ENCODE results near the gene LRRK2. TPM values are rescaled to one million over a fixed set of nuclear protein-coding genes. Genes with fewer than 3 reads are reported as not detected.

The LRRK2 gene
- total and polyA plus RNA-seq, 2 donors from 2014 or later = 8.6 to 110 TPM

DNA sequence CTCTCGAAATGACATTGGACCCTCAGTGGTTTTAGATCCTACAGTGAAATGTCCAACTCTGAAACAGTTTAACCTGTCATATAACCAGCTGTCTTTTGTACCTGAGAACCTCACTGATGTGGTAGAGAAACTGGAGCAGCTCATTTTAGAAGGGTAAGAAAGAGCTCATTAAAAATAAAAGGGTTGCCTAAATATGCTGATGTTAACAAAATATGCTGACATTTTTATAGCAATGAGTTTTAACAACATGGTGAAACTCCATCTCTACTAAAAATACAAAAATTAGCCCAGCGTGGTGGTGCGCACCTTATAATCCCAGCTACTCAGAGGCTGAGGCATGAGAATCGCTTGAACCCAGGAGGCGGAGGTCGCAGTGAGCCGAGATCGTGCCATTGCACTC lies 73.5 kb downstream of the LRRK2 start:
- no peak for FAIRE-seq
- no peak for DNase-seq
- Histone ChIP-seq H3K9me3 (ENCODE audit: control insufficient read depth in 2 of 3, insufficient read depth in 1 of 3, low read length in 3 of 3) (no peaks in the 10 kb centered on the region), H3K36me3 (ENCODE audit: control insufficient read depth in 2 of 3, insufficient read depth in 3 of 3, low read length in 3 of 3) (peaks cover 0 to 29% (median 7%) of the 10 kb centered on the region in 3 donors), H3K9ac (ENCODE audit: low read length in 3 of 3) (no peak overlapping the region), H3K4me3 (ENCODE audit: low read length in 3 of 3) (no peak overlapping the region), H3K27me3 (ENCODE audit: control insufficient read depth, insufficient read depth, low read length) (no peaks in the 10 kb centered on the region), H3K27ac (ENCODE audit: low read depth in 2 of 2, low read length in 2 of 2) (no peak overlapping the region), H3K4me1 (ENCODE audit: control insufficient read depth in 2 of 3, insufficient read depth in 2 of 3, low read depth in 1 of 3, low read length in 3 of 3) (no peaks in the 10 kb centered on the region)
- intact Hi-C loops (cut with DNase I) = no loop called here
- TF ChIP-seq, protein P1, sequence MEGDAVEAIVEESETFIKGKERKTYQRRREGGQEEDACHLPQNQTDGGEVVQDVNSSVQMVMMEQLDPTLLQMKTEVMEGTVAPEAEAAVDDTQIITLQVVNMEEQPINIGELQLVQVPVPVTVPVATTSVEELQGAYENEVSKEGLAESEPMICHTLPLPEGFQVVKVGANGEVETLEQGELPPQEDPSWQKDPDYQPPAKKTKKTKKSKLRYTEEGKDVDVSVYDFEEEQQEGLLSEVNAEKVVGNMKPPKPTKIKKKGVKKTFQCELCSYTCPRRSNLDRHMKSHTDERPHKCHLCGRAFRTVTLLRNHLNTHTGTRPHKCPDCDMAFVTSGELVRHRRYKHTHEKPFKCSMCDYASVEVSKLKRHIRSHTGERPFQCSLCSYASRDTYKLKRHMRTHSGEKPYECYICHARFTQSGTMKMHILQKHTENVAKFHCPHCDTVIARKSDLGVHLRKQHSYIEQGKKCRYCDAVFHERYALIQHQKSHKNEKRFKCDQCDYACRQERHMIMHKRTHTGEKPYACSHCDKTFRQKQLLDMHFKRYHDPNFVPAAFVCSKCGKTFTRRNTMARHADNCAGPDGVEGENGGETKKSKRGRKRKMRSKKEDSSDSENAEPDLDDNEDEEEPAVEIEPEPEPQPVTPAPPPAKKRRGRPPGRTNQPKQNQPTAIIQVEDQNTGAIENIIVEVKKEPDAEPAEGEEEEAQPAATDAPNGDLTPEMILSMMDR (IDR thresholded peaks at IDR 0.05; ENCODE audit: borderline replicate concordance, extremely low read depth, insufficient read depth) = no peak

DNA sequence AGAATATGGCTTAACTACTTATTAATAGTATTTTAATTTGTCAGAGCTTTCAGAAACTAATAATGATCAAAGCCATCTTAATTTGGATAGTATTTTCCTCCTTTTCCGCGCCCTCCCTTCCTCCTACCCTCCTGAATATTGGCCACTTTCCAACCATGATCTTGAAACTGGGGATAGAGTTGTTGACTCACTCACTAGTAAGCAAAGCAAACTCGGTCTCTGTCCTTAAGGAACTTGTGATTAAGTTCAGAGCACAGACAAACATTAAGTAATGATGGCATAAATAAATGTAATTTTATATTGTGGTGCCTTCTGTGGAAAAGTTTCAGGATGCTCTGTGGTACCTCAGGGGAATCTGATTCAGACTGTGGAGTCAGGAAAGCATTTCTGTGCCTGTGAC lies 75.7 kb downstream of the LRRK2 start:
- no peaks in the 10 kb centered on the region for H3K27me3 ChIP-seq (ENCODE audit: control insufficient read depth, insufficient read depth, low read length)
- intact Hi-C loops (cut with DNase I) = no loop called here
- H3K4me1 ChIP-seq (ENCODE audit: control insufficient read depth in 2 of 3, insufficient read depth in 2 of 3, low read depth in 1 of 3, low read length in 3 of 3) = no peaks in the 10 kb centered on the region
- no peaks in the 10 kb centered on the region for H3K9me3 ChIP-seq (ENCODE audit: control insufficient read depth in 2 of 3, insufficient read depth in 1 of 3, low read length in 3 of 3)
- no peak overlapping the region for H3K4me3 ChIP-seq (ENCODE audit: low read length in 3 of 3)
- TF ChIP-seq, protein P1 (IDR thresholded peaks at IDR 0.05; ENCODE audit: borderline replicate concordance, extremely low read depth, insufficient read depth) = no peak
- H3K36me3 ChIP-seq (ENCODE audit: control insufficient read depth in 2 of 3, insufficient read depth in 3 of 3, low read length in 3 of 3) = peaks cover 0 to 31% (median 5%) of the 10 kb centered on the region in 3 donors
- H3K9ac ChIP-seq (ENCODE audit: low read length in 3 of 3) = no peak overlapping the region
- no peak for DNase-seq
- no peak overlapping the region for H3K27ac ChIP-seq (ENCODE audit: low read depth in 2 of 2, low read length in 2 of 2)
- FAIRE-seq = no peak

DNA sequence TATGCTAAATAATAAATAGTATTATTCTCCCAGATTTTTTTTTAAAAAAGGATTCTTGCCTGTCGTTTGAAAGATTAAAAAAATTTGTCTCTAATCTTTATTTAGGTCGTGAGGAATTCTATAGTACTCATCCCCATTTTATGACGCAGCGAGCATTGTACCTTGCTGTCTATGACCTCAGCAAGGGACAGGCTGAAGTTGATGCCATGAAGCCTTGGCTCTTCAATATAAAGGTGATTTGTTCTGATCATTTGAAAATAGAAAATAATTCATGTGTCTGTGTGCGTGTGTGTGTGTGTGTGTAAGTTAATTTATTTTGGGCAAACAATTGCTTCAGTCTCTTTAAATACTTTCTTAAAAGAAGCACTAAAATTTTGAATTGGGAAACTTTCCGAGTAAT lies 84.2 kb downstream of the LRRK2 start:
- Histone ChIP-seq H3K4me3 (ENCODE audit: low read length in 3 of 3) (no peak overlapping the region), H3K4me1 (ENCODE audit: control insufficient read depth in 2 of 3, insufficient read depth in 2 of 3, low read depth in 1 of 3, low read length in 3 of 3) (no peaks in the 10 kb centered on the region), H3K9me3 (ENCODE audit: control insufficient read depth in 2 of 3, insufficient read depth in 1 of 3, low read length in 3 of 3) (no peaks in the 10 kb centered on the region), H3K27me3 (ENCODE audit: control insufficient read depth, insufficient read depth, low read length) (no peaks in the 10 kb centered on the region), H3K9ac (ENCODE audit: low read length in 3 of 3) (no peak overlapping the region), H3K27ac (ENCODE audit: low read depth in 2 of 2, low read length in 2 of 2) (no peak overlapping the region), H3K36me3 (ENCODE audit: control insufficient read depth in 2 of 3, insufficient read depth in 3 of 3, low read length in 3 of 3) (peaks cover 0 to 12% (median 4%) of the 10 kb centered on the region in 3 donors)
- FAIRE-seq (no peak), DNase-seq (no peak)
- intact Hi-C loops (cut with DNase I) = no loop called here
- TF ChIP-seq, protein P1 (IDR thresholded peaks at IDR 0.05; ENCODE audit: borderline replicate concordance, extremely low read depth, insufficient read depth) = no peak

DNA sequence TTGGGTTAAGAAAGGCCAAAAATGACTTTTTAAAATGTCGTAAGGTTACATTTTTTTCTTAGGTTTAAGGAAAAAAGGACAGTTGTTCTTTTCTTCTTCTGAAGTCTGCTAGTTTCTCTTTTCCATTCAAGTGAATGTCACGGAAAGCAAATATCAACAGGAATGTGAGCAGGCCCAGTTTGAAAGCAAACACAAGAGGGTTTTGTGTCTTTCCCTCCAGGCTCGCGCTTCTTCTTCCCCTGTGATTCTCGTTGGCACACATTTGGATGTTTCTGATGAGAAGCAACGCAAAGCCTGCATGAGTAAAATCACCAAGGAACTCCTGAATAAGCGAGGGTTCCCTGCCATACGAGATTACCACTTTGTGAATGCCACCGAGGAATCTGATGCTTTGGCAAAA lies 85.4 kb downstream of the LRRK2 start:
- intact Hi-C loops (cut with DNase I) = no loop called here
- Histone ChIP-seq H3K36me3 (ENCODE audit: control insufficient read depth in 2 of 3, insufficient read depth in 3 of 3, low read length in 3 of 3) (peaks cover 0 to 15% (median 4%) of the 10 kb centered on the region in 3 donors), H3K4me3 (ENCODE audit: low read length in 3 of 3) (no peak overlapping the region), H3K9ac (ENCODE audit: low read length in 3 of 3) (no peak overlapping the region), H3K4me1 (ENCODE audit: control insufficient read depth in 2 of 3, insufficient read depth in 2 of 3, low read depth in 1 of 3, low read length in 3 of 3) (no peaks in the 10 kb centered on the region), H3K27me3 (ENCODE audit: control insufficient read depth, insufficient read depth, low read length) (no peaks in the 10 kb centered on the region), H3K27ac (ENCODE audit: low read depth in 2 of 2, low read length in 2 of 2) (no peak overlapping the region), H3K9me3 (ENCODE audit: control insufficient read depth in 2 of 3, insufficient read depth in 1 of 3, low read length in 3 of 3) (no peaks in the 10 kb centered on the region)
- TF ChIP-seq, protein P1 (IDR thresholded peaks at IDR 0.05; ENCODE audit: borderline replicate concordance, extremely low read depth, insufficient read depth) = no peak
- DNase-seq (no peak), FAIRE-seq (no peak)
